ENCODE data around the gene EEPD1.
A peak's percentile ranks its signal among the peaks of the same experiment; 100 is the strongest.

EEPD1 gene

DNA sequence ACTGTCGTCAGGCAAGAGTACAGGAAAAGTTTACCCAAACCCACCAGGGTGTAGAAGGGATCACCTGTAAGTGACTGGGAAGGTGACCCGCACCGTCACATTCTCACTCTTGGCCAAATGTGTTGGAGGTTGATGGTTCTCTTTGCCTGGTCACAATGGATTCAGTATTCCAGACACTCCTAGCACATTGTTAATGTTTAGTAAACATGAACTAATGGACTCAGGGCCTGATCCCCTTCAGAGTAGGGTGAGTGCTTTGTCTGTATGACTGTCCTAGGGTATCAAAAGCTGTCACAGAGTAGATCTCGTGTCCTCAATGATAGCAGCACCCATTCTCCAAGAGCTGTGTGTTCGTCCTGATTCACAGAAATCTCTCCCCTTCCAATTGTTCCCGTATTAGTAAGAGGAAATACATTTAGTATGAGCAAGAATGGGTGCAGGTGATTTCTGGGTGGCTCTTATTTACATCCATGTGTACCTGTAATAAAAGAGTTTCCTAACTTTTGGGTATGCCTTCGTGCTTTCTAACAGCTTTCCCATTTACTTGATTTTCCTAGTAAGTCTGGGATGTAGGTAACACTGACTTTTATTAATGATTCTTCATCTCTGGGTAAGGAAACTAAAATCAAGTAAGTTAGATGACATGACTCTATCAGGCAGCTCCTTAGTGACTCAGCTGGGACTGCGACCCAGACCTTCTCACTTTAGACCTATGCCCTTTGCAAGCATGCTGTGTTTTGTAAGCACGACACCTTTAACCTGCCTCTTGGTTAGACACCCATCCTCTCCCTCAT is 4.7 kb downstream of the EEPD1 start:
- DNase-seq: no peak

DNA sequence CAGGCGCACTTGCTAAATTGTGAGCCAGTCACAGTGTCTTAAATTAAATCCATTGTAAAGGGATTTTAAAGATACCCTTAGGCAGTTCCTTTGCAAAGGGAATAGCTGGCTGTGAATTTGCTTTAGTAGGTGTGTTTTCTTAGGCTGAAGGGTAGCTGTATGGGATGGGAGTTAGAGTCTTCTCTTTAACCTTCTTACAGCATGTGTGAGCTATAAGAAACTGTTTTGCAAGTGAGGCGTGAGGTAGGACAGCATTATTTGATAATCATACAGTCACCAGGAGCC is 5.2 kb downstream of the EEPD1 start:
- DNase-seq: no peak

DNA sequence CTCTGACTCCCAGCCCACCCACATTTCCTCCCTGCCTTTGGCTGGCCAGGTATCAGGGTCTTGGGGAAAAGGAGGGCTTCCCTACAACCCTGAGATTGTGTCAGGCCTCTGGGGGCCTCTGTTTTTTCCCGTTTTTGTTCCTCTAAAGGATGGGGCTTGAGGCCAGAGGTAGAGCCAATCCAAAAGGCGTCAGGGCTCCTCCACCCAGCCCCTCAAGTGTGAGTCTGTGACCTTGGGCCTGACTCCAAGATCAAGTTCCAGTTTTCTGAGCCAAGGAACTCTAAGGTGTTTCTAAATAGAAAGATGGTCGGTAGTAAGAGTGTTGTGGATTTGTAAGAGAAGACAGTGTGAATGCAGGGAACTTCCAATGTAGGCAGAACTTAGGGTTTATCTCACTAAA is 6.6 kb downstream of the EEPD1 start:
- DNase-seq: no peak

DNA sequence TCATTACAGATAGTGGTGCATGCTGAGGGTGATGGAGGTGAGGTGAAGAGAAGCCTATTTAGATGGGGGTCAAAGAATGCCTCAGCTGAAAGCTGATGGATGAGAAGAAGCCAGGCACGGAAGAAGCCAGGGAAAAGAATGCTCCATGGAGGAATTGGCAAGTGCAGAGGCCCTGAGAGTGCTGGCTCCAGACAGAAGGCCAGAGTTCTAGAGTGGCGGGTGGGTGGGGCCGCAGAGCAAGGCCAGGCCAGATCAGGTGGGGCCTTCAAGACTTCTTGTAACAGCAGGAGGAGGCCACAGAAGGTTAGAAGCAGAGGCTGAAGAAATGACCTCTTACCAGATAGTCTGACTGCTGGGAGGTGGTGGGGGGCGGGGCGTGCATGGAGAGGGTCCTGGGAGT is 7.3 kb downstream of the EEPD1 start:
- DNase-seq: no peak

DNA sequence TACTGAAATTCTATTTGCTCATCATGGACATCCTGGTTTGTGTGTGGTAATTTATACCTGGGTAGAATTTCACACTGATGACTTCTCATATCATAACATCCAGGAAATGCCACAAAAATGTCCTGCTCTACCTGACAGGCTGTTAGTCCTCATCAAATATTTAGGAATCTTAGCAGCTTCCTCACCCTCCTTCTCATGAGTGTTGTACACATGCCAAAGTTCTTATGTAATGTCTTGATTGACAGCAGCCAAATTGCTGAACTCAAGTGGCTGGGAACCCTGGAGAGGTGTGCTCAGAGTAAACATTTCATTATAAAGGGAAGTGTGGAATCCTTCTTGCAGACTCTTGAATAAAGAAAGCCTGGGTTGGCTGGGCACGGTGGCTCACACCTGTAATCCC is 8.9 kb downstream of the EEPD1 start:
- peak; percentile 87 for DNase-seq

DNA sequence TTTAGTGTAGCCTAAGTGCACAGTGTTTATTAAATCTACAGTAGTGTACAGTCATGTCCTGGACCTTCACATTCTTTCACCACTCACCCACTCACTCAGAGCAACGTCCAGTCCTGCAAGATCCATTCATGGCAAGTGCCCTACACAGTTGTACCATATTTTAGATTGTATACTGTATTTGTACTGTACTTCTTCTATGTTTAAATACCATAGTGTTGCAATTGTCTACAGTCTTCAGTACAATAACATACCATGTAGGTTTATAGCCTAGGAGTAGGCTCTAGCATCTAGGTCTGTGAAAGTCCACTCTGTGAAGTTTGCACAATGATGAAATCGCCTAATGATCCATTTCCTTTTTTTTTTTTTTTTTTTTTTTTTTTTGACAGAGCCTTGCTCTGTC is 12.0 kb downstream of the EEPD1 start:
- no peak for DNase-seq

DNA sequence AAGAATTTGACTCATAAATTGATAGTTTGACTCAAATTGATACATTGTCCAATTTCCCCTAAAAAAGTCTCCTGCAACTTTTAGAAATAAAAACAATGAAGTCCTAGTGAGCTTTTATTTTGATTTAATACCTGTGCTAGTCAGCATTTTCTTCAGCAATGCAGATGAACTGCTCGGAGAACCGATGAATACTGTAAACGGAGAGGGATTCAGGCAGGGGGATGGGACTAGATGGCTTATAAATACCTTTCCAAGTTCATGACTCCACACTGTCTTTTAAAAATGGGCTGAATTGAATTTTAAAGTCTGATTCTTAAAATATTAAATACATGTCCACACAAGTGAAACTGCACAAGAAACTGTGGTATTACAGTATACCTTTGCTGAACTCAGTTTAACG is 12.7 kb downstream of the EEPD1 start:
- DNase-seq: no peak

DNA sequence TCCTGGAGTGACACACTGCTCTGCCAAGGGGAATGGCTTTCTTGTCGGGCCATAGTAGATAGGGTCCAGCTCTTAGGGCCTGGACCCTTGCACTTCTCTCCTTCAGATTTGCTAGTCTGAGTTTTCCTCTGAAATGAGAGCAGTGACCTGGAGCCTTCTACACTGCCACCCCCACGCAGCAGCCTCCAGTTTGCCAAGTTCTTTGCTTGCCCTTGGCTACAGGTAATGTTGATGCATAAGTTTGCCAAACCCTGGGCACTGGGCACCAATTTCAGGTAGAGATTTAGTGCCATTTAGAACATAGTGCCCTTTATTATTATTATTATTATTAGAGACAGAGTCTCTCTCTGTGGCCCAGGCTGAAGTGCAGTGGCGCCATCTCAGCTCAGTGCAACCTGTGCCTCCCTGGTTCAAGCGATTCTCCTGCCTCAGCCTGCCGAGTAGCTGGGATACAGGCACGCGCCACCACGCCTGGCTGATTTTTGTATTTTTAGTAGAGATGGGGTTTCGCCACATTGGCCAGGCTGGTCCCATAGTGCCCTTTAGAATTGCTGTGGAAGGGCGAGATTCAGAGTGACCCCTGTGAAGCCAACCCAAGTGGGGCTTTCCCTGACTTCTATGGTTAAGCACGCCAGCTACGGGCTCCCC is 14.5 kb downstream of the EEPD1 start:
- DNase-seq: no peak

DNA sequence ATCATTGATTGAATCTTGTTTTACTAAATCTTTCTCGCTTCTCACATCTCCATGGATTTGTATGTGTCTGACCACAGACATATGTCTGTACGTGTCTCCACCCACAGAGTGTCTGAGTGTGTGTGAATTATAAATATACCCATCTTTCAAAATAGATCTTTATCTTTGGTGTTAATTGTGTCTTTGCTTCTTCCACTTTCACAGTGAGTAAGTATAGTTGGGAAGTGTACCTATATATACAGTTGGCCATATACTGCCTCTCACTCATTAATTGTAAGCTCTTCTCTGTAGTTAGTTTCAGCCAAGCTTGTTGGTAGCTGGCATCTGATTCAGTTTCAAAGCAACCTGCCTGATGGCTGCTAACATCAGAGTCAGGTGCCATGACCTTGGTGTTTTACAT is 18.4 kb downstream of the EEPD1 start:
- DNase-seq: no peak

DNA sequence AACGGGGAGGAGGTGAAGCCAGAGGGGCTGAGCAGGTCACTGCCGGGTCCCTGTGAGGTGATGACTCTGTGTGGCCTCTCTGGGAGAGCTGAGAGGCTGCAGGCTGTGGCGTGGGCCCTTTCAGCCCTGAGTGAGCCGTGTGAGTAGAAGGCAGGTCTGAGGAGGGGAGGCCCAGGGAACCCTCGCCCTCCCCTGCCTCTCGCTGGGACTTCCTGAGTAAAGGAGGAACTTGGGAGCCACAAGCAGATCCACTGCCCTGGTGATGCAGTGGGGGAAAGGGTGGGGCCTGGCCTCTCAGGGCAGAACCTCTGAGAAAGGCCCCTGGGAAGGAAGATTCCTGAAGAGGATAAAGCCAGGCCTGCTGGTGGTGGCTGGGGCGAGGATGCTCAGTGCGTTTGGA is 22.8 kb downstream of the EEPD1 start:
- no peak for DNase-seq

DNA sequence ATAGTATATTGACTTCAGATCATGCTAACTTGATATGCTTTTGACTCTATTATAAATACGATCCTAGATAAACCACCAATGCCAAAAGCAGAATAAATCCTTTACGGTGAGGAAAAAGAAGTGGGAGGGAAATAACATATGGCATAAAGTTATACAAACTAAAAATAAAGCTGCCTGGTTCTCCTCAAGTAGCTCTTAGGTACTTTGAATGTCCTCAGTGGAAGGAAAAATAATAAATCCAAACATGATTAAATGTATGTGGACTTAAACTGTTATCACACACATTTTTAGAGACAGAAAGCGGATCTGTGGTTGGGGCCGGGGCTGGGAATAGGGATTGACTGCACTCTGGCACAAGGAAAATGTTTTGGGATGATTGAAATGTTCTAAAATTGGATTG is 23.6 kb downstream of the EEPD1 start:
- DNase-seq: no peak

DNA sequence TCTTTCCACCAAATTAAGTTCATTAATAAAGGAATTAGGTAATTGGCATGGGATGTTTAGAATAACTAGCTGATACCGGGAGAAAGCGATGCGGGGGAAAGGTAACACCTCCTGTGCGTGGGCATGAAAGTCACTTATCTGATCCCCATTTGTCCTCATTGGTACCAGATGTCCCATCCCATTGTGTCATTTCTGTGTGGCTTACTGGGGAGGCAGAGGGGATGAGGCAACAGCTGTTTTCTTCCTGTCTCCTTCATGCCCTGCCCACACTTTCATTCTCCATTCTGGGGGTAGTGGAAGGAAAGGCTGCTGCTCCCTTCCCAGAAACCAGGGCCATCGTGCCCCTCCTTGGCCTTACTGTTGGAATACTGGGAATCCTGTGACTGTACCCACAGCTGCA is 27.1 kb downstream of the EEPD1 start:
- DNase-seq: no peak

DNA sequence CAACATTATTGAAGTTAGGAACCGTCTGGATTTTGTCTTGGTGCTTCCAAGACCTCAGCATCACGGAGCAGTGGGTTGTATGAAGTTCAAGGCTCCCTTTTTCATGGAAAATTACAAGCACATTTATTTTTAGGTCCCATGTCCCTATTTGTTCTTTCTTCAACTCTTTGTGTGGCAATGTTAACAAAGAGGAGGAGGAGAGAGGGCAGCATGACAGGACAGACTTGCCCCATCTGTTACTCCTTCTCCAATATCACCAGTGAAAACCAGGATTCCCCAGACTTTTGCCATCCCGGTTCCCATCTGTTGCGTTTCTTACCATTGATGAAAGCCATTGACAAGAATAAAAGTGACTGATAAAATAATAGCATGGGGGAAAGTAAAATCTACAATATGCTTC is 28.6 kb downstream of the EEPD1 start:
- no peak for DNase-seq

DNA sequence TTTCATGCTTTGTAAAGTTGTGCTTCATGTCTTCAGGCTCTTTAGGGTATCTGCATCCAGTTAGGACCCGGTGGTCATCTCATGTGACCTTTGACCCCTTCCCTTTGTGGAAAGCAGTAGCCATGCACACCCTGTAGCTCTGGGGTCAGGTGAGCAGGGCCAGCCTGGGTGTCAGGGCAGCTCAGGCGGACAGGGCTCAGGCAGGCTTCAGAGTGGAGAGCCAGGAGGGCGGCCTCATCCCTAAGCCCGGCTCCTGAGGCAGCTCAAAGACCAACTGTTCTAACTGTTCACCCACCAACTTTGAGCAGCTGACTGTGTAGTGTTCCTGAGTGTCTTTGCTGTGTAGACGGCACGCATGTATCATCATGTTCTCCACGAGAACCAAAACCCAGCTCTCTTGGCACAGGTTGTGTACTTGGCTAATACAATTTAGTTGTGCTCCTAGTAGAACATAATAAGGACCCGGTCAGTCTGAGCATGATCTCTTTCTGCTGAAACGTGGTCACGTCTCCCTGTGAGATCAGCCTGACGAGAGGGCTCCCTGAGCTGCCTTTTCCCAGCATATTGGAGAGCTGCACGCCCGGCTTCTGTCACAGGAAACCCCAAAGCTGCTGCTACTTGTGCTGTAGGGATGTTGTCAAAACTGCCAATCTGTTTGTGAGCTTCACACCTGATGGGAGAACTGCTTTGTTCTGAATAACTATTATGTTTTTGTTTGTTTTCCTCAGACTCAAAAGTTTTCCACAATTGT is 30.0 kb downstream of the EEPD1 start:
- no peak for DNase-seq

DNA sequence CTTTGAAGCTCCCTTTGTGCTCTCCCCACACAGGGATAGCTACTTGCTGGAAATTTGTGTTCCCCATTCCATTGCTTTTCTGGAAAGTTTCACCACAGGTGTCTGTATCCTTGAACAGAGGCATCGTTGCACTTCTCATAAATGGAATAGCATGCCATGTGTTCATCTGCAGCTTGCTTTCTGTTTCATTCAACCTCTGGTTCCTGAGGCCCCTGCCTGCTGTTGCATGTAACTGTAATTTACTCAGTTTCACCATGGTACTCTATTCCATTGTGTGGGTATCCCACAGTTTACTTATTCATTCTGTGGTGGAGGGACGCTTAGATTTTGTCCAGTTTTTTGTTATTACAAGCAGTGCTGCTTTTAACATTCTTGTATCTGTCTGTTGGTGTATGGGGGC is 32.0 kb downstream of the EEPD1 start:
- no peak for DNase-seq

DNA sequence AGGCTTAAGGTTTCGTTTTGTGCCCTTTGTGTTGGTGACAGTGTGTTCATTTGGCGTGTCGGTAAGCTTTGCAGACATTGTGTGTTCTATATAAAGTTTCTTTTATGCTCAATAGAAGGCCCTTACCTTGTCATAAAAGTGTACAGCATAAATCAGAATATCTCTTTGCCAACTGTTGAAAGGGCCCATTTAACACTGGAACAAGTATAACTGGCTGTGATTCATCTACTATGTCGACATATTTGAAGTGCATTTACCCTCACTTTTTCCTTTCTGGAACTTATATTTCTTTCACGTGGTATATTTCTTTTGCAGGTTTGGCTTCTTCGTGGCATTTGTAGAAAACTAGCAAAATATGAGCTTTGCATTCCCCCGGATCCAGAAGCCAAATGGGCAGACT is 32.7 kb downstream of the EEPD1 start:
- no peak for DNase-seq

DNA sequence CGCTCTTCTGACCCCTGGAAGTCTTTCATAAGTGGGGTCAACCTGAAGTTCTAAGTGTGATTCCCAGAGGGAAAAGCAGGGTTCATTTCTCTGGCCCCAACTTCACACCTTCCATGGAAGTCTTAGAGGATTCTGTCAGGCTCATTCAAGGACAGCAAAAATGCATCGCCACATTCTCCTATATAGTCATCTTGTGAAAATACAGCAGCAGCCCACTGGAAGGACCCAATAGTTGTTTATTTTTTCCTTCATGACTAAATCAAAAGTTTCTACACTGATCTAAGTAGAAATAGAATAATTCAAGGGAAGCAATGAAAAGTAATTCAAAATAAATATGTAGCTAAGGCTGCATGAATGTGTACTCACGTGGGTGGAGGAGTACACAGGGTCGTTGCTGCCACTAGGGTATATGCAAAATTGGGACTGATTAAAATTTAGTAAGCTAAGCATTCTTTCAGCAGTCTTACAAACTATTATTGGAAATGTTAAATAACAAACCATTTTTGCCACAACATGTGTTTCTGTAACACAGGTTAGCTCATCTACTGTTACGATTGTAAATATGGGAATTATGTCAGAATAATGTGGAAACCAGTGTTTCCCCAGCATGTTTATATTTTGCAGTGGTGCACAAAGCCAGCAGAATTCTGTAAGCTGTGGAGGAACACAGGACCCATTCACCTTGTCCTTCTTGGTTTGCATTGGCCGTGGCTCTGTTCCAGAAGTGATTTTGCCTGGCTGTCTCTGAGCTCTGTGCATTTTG is 33.5 kb downstream of the EEPD1 start:
- DNase-seq: no peak

DNA sequence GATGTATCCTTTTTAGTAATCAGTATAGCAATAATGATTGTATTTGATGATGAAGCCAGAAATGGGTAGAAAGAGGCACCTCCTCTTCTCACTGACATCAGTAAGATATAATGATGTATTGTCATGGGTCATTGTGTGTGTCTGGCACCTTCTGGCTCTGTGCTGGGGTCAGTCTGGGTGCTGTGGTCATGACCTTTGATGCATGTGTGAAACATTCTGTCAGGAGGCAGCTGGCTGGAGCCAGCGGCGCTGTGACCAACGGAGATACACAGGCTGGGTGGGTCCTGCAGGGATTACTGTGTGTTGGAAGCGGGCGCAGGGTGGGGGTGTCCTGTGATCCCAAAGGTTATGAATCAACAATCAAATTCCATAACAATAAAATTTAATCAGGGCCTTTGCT is 35.2 kb downstream of the EEPD1 start:
- DNase-seq: no peak

DNA sequence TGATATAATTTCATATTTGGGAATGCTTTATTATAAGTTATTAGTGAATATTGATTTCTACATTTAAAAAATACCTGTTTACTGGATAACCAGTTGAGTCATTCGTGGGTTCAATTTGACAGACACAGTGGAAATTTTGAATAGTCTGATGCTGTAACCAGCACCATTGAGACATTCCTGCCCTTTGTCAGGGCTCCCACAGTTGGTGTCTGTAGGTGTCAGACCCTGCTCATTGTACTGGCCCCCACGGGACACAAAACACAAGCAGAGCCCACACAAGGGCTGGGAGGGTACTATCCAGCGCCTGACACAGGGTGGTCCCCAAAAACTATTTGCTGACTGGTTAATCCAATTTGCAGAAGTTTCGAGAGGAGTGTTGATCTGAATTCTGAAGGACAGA is 35.9 kb downstream of the EEPD1 start:
- DNase-seq: no peak

DNA sequence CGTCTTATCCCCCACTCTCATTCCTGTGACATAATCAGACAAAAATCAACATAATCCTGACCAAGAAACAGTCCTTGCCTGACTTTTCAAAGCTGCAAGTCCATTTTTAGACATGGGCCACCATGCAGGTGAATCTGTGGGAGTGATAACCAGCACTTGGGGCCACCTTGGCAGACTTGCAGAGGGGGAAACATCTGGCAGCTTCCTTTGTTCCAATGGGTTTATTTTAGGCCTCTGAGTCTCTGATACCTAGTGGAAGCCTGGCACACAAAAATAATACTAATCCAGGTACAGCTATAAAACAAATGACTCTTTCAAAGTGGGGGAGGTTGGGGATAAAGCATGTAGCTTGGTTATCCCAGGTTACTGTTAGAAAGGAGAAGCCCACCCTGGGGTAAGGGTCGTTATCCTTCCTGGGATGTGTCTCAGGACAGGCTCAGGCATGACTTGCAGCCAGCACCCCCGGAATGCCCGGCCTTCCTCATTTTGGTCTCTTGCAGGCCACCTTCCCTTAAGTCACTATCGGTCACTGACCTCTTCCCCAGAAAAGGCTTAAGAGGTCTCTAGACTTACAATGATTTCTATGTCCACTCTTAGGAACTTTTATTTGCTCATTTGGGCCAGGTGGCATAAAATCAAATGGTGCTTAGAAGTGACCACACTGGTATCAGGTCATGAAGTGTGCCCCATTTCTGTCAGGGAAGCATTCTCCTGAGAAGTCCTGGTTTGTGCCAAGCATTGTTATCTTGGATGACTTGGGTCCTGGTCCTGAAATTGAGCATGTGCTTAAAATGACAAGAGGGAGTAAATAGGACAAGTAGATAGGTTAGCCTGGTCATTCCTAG is 37.6 kb downstream of the EEPD1 start:
- no peak for DNase-seq

DNA sequence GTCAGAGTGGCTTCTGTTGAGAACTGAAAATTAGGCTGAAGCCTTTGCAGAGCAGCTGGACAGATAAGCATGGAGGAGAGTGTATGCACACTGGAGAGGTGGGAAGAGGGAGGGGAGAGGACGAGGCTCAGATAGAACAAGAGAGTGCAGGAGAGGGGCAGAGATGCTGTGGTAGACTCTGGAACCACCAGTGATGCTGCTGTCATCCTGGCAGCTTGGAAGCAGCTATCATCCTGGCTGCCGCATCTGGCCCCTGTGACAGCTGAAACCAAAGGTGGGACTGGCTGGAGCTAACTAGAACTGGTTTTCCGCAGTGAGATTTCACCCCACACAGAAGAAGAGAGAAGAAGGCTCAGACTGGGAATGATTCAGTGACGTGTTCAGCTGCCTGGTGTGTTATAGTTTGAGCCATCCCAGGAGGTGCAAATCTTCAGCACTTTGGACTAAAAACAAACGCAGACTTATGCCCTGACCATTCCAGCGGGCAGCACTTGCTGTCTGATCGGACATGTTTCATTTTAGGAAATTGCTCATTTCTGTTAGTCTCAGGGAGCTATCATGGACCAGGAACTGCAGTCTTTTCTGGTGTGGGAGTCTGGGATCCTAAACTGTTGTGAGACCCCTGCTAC is 38.4 kb downstream of the EEPD1 start:
- DNase-seq: no peak

All from NCI-H2029 treated with DMSO at 0.1 percent for 48 hours (cell line).